ENCODE results near the gene TNFSF8. TPM values are rescaled to one million over a fixed set of nuclear protein-coding genes. Genes with fewer than 3 reads are reported as not detected.

The TNFSF8 gene
- total RNA-seq, 1 experiment from 2014 or later: not detected

GRCh38 chr9:114852050-114852594 lies 78.3 kb downstream of the TNFSF8 start:
- in situ Hi-C loops (cut with HindIII; ENCODE audit: low sequenced_read_pairs): no loop called here
- no peak for DNase-seq (ENCODE audit: low spot score)

- in situ Hi-C loops (cut with HindIII; ENCODE audit: low sequenced_read_pairs): no loop called here
- DNase-seq (ENCODE audit: low spot score): no peak
These were observed 79.1 kb downstream of the TNFSF8 start for GRCh38 chr9:114851306-114851705.

Other genes with a start within 250 kb of the TNFSF8 start
- not detected in 2 replicates for gene TEX48, start 248.4 kb downstream of the TNFSF8 start, total RNA-seq (2014; rRNA removed; shearing (Covaris generic))
- gene TNFSF15, start 124.6 kb downstream of the TNFSF8 start, total RNA-seq (2014; rRNA removed; shearing (Covaris generic)): not detected in 2 replicates
- gene TNC, start 187.6 kb upstream of the TNFSF8 start, total RNA-seq (2014; rRNA removed; shearing (Covaris generic)): not detected in 2 replicates

Measured in G401 (cell line).